ENCODE measurements around the gene COA4. TPM values are rescaled to one million over a fixed set of nuclear protein-coding genes. Genes with fewer than 3 reads are reported as not detected.

COA4 gene
- total RNA-seq, 1 experiment from 2014 or later, result 61.5 TPM

GRCh38 chr11:73878771-73879170, 2.1 kb upstream of the COA4 start:
- Histone ChIP-seq H3K4me1 (peaks cover 10% of the 10 kb centered on the region), H3K4me3 (no peak overlapping the region), H3K27me3 (no peaks in the 10 kb centered on the region), H3K9me3 (replicated peaks) (no peaks in the 10 kb centered on the region), H3K36me3 (peaks cover 3% of the 10 kb centered on the region; the same call in 1 of the 2 replicates), H3K27ac (no peak overlapping the region)
- no peak for DNase-seq

- Histone ChIP-seq H3K27ac (peak overlapping the region; percentile 87), H3K9me3 (replicated peaks) (no peaks in the 10 kb centered on the region), H3K36me3 (peaks cover 19% of the 10 kb centered on the region), H3K27me3 (no peaks in the 10 kb centered on the region), H3K4me1 (peaks cover 27% of the 10 kb centered on the region), H3K4me3 (peak overlapping the region; percentile 72)
- peak in 1 of 2 experiments; percentile 34 for DNase-seq
These were observed 806 bp downstream of the COA4 start for GRCh38 chr11:73875840-73876239.

DNA sequence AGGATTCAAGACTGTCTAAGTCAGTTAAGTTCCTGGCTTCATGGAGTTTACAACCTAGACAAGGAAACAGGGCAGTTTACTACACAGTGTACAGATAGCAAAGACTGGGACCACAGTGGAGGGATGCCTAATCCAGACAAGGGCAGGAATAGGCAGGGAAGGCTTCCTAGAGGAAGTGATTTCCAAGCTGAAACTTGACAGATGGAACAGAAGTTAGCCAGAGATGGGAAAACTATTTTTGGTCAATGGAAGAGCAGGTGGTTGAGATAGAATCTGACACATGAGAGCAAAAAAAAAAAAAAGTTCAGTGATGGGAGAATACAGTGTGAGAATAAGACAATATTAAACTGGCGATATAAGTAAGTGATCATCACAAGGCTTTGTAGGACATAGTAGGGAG, 1.3 kb downstream of the COA4 start:
- peaks cover 19% of the 10 kb centered on the region for H3K36me3 ChIP-seq
- no peaks in the 10 kb centered on the region for H3K9me3 ChIP-seq (replicated peaks)
- H3K4me3 ChIP-seq, result peak overlapping the region; percentile 72
- peaks cover 27% of the 10 kb centered on the region for H3K4me1 ChIP-seq
- no peaks in the 10 kb centered on the region for H3K27me3 ChIP-seq
- peak overlapping the region; percentile 87 for H3K27ac ChIP-seq
- peak in 1 of 2 experiments; percentile 52 for DNase-seq

- no peaks in the 10 kb centered on the region for H3K27me3 ChIP-seq
- H3K27ac ChIP-seq, result peak overlapping the region; percentile 89
- H3K9me3 ChIP-seq (replicated peaks), result no peaks in the 10 kb centered on the region
- DNase-seq, result peak; percentile 72 to 91
- peaks cover 27% of the 10 kb centered on the region for H3K36me3 ChIP-seq
- H3K4me3 ChIP-seq, result peak overlapping the region; percentile 16; the same call in 1 of the 2 replicates
- H3K4me1 ChIP-seq, result peaks cover 27% of the 10 kb centered on the region
These were observed 3.8 kb downstream of the COA4 start for GRCh38 chr11:73872749-73873357.

DNA sequence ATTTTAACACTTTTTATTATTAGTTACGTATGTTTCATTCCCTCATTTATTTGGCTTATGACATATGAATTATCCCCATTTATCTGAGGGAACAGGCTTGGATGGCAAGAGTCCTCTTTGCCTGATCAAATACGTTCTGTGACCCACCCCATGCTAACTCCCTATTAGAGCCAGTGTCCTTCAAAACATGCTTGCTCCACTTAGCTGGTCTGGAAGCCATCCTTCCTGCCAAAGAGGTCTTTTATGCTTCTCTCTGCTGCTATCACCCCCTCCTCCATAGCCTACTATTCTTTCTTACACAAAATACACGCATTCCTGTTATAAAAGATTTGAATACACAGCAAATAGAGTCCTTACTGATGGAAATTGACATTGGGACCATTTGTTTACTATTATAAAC, 6.4 kb downstream of the COA4 start:
- peaks cover 30% of the 10 kb centered on the region for H3K4me1 ChIP-seq
- H3K36me3 ChIP-seq, result peaks cover 28% of the 10 kb centered on the region
- no peak overlapping the region for H3K27ac ChIP-seq
- H3K9me3 ChIP-seq (replicated peaks), result no peaks in the 10 kb centered on the region
- H3K4me3 ChIP-seq, result no peak overlapping the region
- no peak for DNase-seq
- H3K27me3 ChIP-seq, result no peaks in the 10 kb centered on the region

DNA sequence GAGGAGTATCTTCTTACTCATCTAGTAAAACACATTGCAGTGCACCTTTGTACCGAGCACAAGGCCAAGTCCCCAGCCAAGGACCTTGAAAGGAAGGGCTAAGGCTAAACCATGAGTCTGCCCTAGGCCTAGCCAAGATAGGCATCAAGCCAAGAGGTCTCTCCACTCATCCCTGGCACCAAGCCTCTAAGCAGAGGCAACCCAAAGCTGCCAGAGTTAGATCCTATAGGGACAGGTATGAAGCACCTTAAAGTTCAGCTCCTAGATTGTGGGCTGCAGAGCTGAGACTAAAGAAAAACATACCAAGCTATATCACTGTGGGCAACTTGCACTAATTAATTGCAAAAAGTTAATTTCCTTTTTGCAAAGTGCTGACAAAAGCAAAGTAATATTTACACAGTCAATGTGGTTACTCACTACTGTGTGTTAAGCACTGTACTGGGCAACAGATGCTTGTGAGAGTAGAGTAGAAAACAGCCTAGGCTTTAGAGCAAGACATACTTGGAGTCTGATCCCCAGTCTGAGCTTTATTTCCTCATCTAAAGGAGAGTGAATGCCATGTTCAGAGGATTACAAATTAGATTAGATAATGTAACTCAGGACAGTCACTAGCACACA, 7.2 kb downstream of the COA4 start:
- Histone ChIP-seq H3K9me3 (replicated peaks) (no peaks in the 10 kb centered on the region), H3K4me1 (peaks cover 27% of the 10 kb centered on the region), H3K27ac (no peak overlapping the region), H3K4me3 (no peak overlapping the region), H3K27me3 (no peaks in the 10 kb centered on the region), H3K36me3 (peaks cover 27% of the 10 kb centered on the region)
- DNase-seq, result no peak

GRCh38 chr11:73866586-73866996, 10.1 kb downstream of the COA4 start:
- Histone ChIP-seq H3K36me3 (peaks cover 31% of the 10 kb centered on the region), H3K27ac (no peak overlapping the region), H3K4me1 (peaks cover 7% of the 10 kb centered on the region; the same call in 1 of the 2 replicates), H3K9me3 (replicated peaks) (no peaks in the 10 kb centered on the region), H3K27me3 (no peaks in the 10 kb centered on the region), H3K4me3 (no peak overlapping the region)
- DNase-seq, result no peak

DNA sequence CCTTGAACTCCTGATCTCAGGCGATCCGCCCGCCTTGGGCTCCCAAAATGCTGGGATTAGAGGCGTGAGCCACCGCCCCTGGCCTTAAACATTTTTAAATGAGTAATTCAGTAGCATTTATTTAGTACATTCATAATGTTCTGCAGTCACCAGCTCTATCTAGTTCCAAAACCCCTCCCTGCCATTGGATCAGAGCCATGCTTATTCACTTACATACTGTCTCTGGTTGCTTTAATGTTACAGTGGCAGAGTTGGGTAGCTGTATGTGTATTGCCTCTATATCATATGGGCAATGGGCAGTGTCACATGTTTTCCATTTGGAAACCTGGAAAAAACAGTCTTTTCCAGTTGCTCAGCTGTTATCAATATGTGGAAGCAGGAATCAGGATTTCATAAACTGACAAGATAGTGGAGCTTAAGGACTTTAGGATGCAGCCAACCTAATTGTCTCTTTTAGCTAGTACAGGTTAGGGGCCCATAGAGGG, 10.5 kb downstream of the COA4 start:
- H3K27me3 ChIP-seq, result no peaks in the 10 kb centered on the region
- DNase-seq, result no peak
- peaks cover 26% of the 10 kb centered on the region for H3K36me3 ChIP-seq
- H3K4me1 ChIP-seq, result peaks cover 7% of the 10 kb centered on the region; the same call in 1 of the 2 replicates
- no peaks in the 10 kb centered on the region for H3K9me3 ChIP-seq (replicated peaks)
- no peak overlapping the region for H3K4me3 ChIP-seq
- H3K27ac ChIP-seq, result no peak overlapping the region

- no peak overlapping the region for H3K4me3 ChIP-seq
- no peaks in the 10 kb centered on the region; the same call in 1 of the 2 replicates for H3K9me3 ChIP-seq (replicated peaks)
- no peak overlapping the region for H3K27ac ChIP-seq
- DNase-seq, result no peak
- peaks cover 15% of the 10 kb centered on the region for H3K36me3 ChIP-seq
- H3K27me3 ChIP-seq, result no peaks in the 10 kb centered on the region
- H3K4me1 ChIP-seq, result peaks cover 7% of the 10 kb centered on the region; the same call in 1 of the 2 replicates
These were observed 13.7 kb downstream of the COA4 start for GRCh38 chr11:73862986-73863385.

- Histone ChIP-seq H3K36me3 (peaks cover 13% of the 10 kb centered on the region), H3K4me3 (no peak overlapping the region), H3K27ac (no peak overlapping the region), H3K9me3 (replicated peaks) (no peaks in the 10 kb centered on the region; the same call in 1 of the 2 replicates), H3K4me1 (no peaks in the 10 kb centered on the region), H3K27me3 (no peaks in the 10 kb centered on the region)
- no peak for DNase-seq
These were observed 16.4 kb downstream of the COA4 start for GRCh38 chr11:73860202-73860601.

GRCh38 chr11:73859671-73860070, 17.0 kb downstream of the COA4 start:
- Histone ChIP-seq H3K27me3 (no peaks in the 10 kb centered on the region), H3K36me3 (peaks cover 13% of the 10 kb centered on the region), H3K9me3 (replicated peaks) (no peaks in the 10 kb centered on the region; the same call in 1 of the 2 replicates), H3K4me1 (no peaks in the 10 kb centered on the region), H3K27ac (no peak overlapping the region), H3K4me3 (no peak overlapping the region)
- DNase-seq, result no peak

GRCh38 chr11:73856031-73856567, 20.5 kb downstream of the COA4 start:
- Histone ChIP-seq H3K4me1 (no peaks in the 10 kb centered on the region), H3K27ac (no peak overlapping the region), H3K9me3 (replicated peaks) (no peaks in the 10 kb centered on the region; the same call in 1 of the 2 replicates), H3K4me3 (no peak overlapping the region), H3K36me3 (no peaks in the 10 kb centered on the region; the same call in 1 of the 2 replicates), H3K27me3 (no peaks in the 10 kb centered on the region)
- no peak for DNase-seq

- Histone ChIP-seq H3K36me3 (no peaks in the 10 kb centered on the region; the same call in 1 of the 2 replicates), H3K9me3 (replicated peaks) (no peaks in the 10 kb centered on the region), H3K4me1 (no peaks in the 10 kb centered on the region), H3K4me3 (no peak overlapping the region), H3K27ac (no peak overlapping the region), H3K27me3 (no peaks in the 10 kb centered on the region)
- no peak for DNase-seq
These were observed 22.0 kb downstream of the COA4 start for GRCh38 chr11:73854680-73855079.

- no peak overlapping the region for H3K27ac ChIP-seq
- H3K36me3 ChIP-seq, result no peaks in the 10 kb centered on the region; the same call in 1 of the 2 replicates
- H3K27me3 ChIP-seq, result no peaks in the 10 kb centered on the region; the same call in 1 of the 2 replicates
- H3K4me3 ChIP-seq, result no peak overlapping the region
- no peak for DNase-seq
- no peaks in the 10 kb centered on the region for H3K4me1 ChIP-seq
- no peaks in the 10 kb centered on the region for H3K9me3 ChIP-seq (replicated peaks)
These were observed 24.6 kb downstream of the COA4 start for GRCh38 chr11:73852049-73852448.
